Fibroblast of skin of right biceps (primary cell): ENCODE data around the gene SUPT20H.

Experiments
- DNase-seq: peaks from one replicate; pipeline ENCODE4 v3.0.0-alpha.2; 2013

The SUPT20H gene

GRCh38 chr13:36997716-36998427 lies 61.6 kb downstream of the SUPT20H start:
- no peak for DNase-seq

DNA sequence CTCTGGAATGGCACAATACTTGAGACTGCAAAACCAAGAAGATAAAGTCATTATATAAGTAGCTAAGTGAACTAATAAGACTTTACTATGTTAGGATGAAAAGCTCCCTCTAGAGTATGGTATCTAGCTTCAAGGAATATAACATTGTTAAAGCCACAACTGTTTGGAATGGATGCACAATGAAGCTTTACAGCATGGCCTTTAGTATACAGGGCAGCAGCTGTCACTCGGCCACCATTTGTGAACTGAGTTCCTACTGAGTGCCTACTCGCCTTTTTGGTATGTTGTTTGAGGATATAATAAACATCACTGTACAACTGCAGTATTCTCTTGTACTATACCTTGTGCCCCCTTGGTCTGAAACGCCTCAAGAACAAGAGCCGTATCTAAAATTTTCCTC lies 67.1 kb downstream of the SUPT20H start:
- DNase-seq, result no peak

GRCh38 chr13:36986462-36987240 lies 72.8 kb downstream of the SUPT20H start:
- DNase-seq, result peak; percentile 22

GRCh38 chr13:36981156-36981743 lies 78.2 kb downstream of the SUPT20H start:
- peak; percentile 54 for DNase-seq

GRCh38 chr13:36979361-36980050 lies 80.0 kb downstream of the SUPT20H start:
- peak; percentile 61 for DNase-seq

DNA sequence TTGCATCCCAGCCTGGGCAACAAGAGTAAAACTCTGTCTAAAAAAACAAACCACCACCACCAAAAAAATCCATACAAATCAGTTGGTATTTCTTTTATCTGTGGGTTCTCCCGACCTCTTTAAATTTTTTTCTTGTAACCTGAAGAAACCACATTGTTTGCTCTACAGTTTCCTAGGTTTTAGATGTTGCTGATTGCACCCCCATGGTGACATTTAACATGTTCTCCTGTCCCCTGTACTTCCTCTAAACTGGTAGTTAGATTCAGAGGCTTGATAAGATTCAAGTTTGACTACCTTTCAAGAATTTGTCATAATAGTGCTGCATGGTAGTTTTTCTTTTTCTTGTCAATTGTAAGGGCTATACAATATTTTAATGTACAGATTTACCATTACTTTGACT lies 84.3 kb downstream of the SUPT20H start:
- no peak for DNase-seq

DNA sequence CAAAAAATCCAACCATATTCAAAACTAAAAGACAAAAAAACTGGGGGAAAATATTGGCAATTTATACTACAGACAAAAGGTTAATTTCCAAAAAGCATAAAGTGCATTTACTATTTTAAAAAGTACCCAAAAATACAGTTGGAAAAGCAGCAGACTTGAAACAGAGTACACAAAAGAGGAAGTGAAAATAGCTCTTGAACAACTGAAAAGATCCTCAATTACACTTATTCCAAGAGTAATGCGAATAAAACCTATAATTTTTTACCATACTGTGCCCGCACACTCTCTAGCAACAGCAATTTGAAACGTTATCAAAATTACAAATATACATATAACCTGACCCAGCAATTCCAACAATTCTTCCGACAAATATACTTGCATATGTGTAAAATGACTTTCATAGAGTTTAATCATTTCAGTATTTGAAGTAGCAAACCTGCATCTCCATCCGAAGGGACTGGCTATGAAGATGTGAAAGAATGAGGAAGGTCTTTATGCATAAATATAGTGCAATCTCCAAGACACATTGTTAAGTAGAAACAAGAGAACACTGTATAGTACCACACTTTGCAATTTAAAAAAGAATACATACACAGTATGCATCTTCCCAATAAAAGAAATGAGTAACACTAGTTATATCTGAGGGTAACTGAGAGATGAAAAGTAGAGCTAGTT lies 85.7 kb downstream of the SUPT20H start:
- no peak for DNase-seq

GRCh38 chr13:36973009-36973408 lies 86.5 kb downstream of the SUPT20H start:
- DNase-seq, result no peak

DNA sequence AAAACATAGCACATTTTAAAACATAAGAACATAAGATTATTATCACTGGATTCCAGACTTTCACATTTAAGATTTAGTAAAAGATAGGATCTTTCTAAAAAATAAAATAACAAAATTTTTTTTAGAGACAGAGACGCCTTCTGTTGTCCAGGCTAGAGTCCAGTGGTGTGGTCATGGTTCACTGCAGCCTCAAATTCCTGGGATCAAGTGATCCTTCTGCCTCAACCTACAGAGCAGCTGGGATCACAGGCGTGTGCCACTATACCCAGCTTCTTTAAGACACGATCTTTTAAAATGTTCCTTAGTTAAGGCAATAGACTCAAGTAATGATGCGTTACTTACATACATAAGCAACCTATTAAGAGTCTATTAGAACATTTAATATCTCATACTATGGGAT lies 93.1 kb downstream of the SUPT20H start:
- no peak for DNase-seq

DNA sequence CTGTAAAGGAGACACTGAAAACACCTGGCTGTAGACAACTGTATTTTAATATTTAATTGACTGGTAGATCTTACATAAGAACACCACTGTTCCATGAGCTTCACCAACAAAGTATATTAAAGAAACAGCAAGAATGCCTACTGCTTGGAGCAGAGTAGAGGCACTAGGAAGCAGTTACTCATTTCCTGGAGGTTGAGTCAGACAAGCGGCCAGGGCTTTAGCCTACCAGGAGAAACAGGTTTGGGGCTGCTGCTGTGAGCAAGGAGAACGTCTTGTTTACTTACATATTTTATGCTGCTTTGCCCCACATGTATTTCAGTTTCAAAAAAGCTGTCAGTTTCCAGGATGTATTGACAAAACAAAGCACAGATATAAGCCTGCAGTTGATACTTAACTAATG lies 93.7 kb downstream of the SUPT20H start:
- DNase-seq, result peak; percentile 81

DNA sequence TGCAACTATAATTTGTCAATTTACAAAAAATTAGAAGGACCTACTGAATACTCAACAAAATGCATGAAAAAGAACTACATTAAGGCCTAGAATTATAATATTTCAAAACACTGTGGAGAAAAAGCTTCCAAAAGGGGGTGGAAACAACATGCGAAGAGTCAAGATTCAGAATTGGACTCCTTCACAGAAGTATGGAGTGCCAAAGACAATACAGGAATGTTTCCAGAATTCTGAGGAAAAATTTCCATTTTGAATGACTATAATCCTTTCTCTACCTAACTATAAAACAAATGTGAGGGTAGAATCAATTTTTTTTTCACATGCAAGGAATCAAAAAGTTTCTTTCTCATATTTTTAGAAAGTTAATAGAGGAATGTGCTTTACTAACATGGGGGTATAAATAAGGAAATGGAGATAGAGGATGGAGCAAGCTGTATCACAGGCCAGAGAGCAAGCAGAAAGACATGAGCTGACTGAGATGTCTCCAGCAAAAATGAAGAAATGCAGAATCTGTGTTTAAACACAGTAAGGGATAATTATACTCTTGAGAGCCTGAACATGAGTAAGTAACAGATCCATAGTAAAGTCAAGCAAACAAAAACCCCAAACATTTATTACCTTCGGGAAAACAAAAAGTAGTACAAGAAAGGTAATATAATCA lies 99.9 kb downstream of the SUPT20H start:
- DNase-seq, result no peak
